A549 (cell line): ENCODE data around the gene C10orf67. TPM values are rescaled to one million over a fixed set of nuclear protein-coding genes. Genes with fewer than 3 reads are reported as not detected.

Experiments
- ATAC-seq, 2 experiments: fragments of 200-7000 bp in 1 of 2; fragments of >200 bp in 1 of 2; cut with Nextera tagmentation in 1 of 2; cut with Tn5 transposase in 1 of 2; 3 replicates each; pipeline versions ENCODE4 v1.8.0 to v1.9.1; 2018 to 2020; ENCODE audit warnings: mild to moderate bottlenecking in 1 of 2, moderate library complexity in 1 of 2
- CTCF ChIA-PET: fragments of 300-600 bp; sonication (Branson Sonifier 250); formaldehyde crosslinking; extraction: SDS; loops from one replicate; lab custom pipeline; 2021; ENCODE audit warnings: antibody characterized with exemption, inconsistent platforms; lab: Yijun Ruan, JAX
- POLR2A ChIA-PET: fragments of 350-600 bp; formaldehyde crosslinking; extraction: SDS; loops from one replicate; lab custom pipeline; 2021; ENCODE audit warnings: antibody characterized with exemption, inconsistent platforms; lab: Yijun Ruan, JAX
- DNase-seq, 2 experiments: peaks; one replicate each; pipeline versions ENCODE4 v3.0.0 to v3.0.0-alpha.2; 2011 to 2016; ENCODE audit warnings: low read depth in 1 of 2, low spot score in 1 of 2
- FAIRE-seq: peaks from 2 replicates; lab custom pipeline; 2011; peaks lifted over from hg19 to GRCh38; lab: Jason Lieb, UNC
- H3K27ac ChIP-seq, 2 experiments: fragments of >200 bp; sonication (Bioruptor Twin); formaldehyde crosslinking; 3 replicates each; pipeline ENCODE4 v1.5.1; 2016 to 2017
- H3K4me1 ChIP-seq: fragments of >200 bp; sonication (Bioruptor Twin); formaldehyde crosslinking; 3 replicates; pipeline ENCODE4 v1.6.1; 2016
- H3K4me2 ChIP-seq: fragments of >200 bp; sonication (Bioruptor Twin); formaldehyde crosslinking; 3 replicates; pipeline ENCODE4 v1.6.1; 2016
- H3K4me3 ChIP-seq: fragments of >200 bp; sonication (Bioruptor Twin); formaldehyde crosslinking; 3 replicates; pipeline ENCODE4 v1.5.1; 2016
- H3K9me3 ChIP-seq: fragments of >200 bp; sonication (Bioruptor Twin); formaldehyde crosslinking; 3 replicates; pipeline ENCODE4 v1.6.1; 2016
- BCL3 ChIP-seq: fragments of >200 bp; sonication (Bioruptor Twin); formaldehyde crosslinking; IDR thresholded peaks from 3 replicates; pipeline ENCODE4 v1.6.1; 2016
- BHLHE40 ChIP-seq: IDR thresholded peaks from 2 replicates; pipeline ENCODE4 v1.6.1; 2012; ENCODE audit warnings: low read depth, low read length, inconsistent platforms
- CBX2 ChIP-seq: fragments of 200-600 bp; sonication (generic); IDR thresholded peaks from 2 replicates; pipeline ENCODE4 v1.6.1; 2016; ENCODE audit warnings: low read depth, mild to moderate bottlenecking, borderline replicate concordance
- CHD2 ChIP-seq: fragments of 150-350 bp; IDR thresholded peaks from 2 replicates; pipeline ENCODE4 v1.6.1; 2014; ENCODE audit warnings: low read length; ENCODE audit not compliant: partially characterized antibody
- FOSB ChIP-seq: fragments of 250-450 bp; sonication (Bioruptor Pico); IDR thresholded peaks from 2 replicates; pipeline ENCODE4 v1.5.0; 2020; ENCODE audit warnings: mild to moderate bottlenecking, moderate library complexity
- HDAC2 ChIP-seq: fragments of 200-600 bp; sonication (generic); IDR thresholded peaks from 2 replicates; pipeline ENCODE4 v1.6.1; 2016
- HEYL ChIP-seq: fragments of 250-450 bp; sonication (Bioruptor Pico); IDR thresholded peaks from 2 replicates; pipeline ENCODE4 v1.8.0; 2021; ENCODE audit warnings: mild to moderate bottlenecking, moderate library complexity
- HOXB13 ChIP-seq: fragments of 250-450 bp; sonication (Bioruptor Pico); IDR thresholded peaks from 2 replicates; pipeline ENCODE4 v1.5.0; 2020; ENCODE audit warnings: low read depth, mild to moderate bottlenecking, moderate library complexity
- HOXB5 ChIP-seq: fragments of 250-450 bp; sonication (Bioruptor Pico); IDR thresholded peaks from 2 replicates; pipeline ENCODE4 v1.5.0; 2020; ENCODE audit warnings: mild to moderate bottlenecking, moderate library complexity
- JUN ChIP-seq, 2 experiments: fragments of >200 bp; sonication (Bioruptor Twin); formaldehyde crosslinking; IDR thresholded peaks; 2 replicates in 1 of 2; 3 replicates in 1 of 2; pipeline ENCODE4 v1.6.1; 2016 to 2017
- KDM1A ChIP-seq: fragments of 200-600 bp; sonication (generic); IDR thresholded peaks from 2 replicates; pipeline ENCODE4 v1.6.1; 2016; ENCODE audit warnings: low read depth, mild to moderate bottlenecking
- MAFK ChIP-seq: fragments of 450-650 bp; IDR thresholded peaks from 2 replicates; pipeline ENCODE4 v1.6.1; 2014; ENCODE audit not compliant: partially characterized antibody
- MAX ChIP-seq: IDR thresholded peaks from 2 replicates; pipeline ENCODE4 v1.6.1; 2012
- MYC ChIP-seq: IDR thresholded peaks from 2 replicates; pipeline ENCODE4 v1.6.1; 2012; ENCODE audit warnings: mild to moderate bottlenecking, inconsistent platforms, low read length, improper control_type of control experiment, borderline replicate concordance
- NR3C1 ChIP-seq: fragments of >200 bp; sonication (Bioruptor Twin); formaldehyde crosslinking; IDR thresholded peaks from 3 replicates; pipeline ENCODE4 v1.6.1; 2017
- PHF8 ChIP-seq: fragments of 200-600 bp; sonication (generic); IDR thresholded peaks from 2 replicates; pipeline ENCODE4 v1.6.1; 2016; ENCODE audit warnings: low read depth, mild to moderate bottlenecking, antibody characterized with exemption, moderate library complexity, borderline replicate concordance
- POLR2A ChIP-seq: IDR thresholded peaks from 2 replicates; pipeline ENCODE4 v1.6.1; 2012; ENCODE audit warnings: mild to moderate bottlenecking, low read length
- POLR2AphosphoS2 ChIP-seq: conservative IDR thresholded peaks from 2 replicates; pipeline ENCODE4 v1.6.1; 2012; ENCODE audit warnings: low read length, improper control_type of control experiment, inconsistent platforms
- RAD21 ChIP-seq, 2 experiments: fragments of >200 bp in 1 of 2; sonication (Bioruptor Twin) in 1 of 2; formaldehyde crosslinking in 1 of 2; IDR thresholded peaks in 1 of 2; conservative IDR thresholded peaks in 1 of 2; 2 replicates in 1 of 2; 3 replicates in 1 of 2; pipeline ENCODE4 v1.6.1; 2012 to 2018; ENCODE audit warnings: inconsistent platforms in 1 of 2
- SMC3 ChIP-seq: fragments of >200 bp; sonication (Bioruptor Twin); formaldehyde crosslinking; IDR thresholded peaks from 3 replicates; pipeline ENCODE4 v1.6.1; 2018; ENCODE audit warnings: inconsistent platforms
- ZC3H11A ChIP-seq: fragments of 450-650 bp; IDR thresholded peaks from 2 replicates; pipeline ENCODE4 v1.6.1; 2014; ENCODE audit warnings: antibody characterized with exemption, mild to moderate bottlenecking
- ZFP36 ChIP-seq: fragments of 450-650 bp; IDR thresholded peaks from 2 replicates; pipeline ENCODE4 v1.6.1; 2014; ENCODE audit warnings: borderline replicate concordance; ENCODE audit not compliant: partially characterized antibody
- ZSCAN20 ChIP-seq: fragments of 250-450 bp; sonication (Bioruptor Pico); IDR thresholded peaks from 2 replicates; pipeline ENCODE4 v1.8.0; 2022; ENCODE audit warnings: mild to moderate bottlenecking, moderate library complexity
- WGBS: methylation state at CpG from one replicate; pipeline ENCODE4 v1.1.6; 2017; ENCODE audit errors: missing lambda C conversion rate; 5-methylcytosine and 5-hydroxymethylcytosine counted together
- polyA plus RNA-seq, 4 experiments: library from polyadenylated mRNA; depleted of rRNA in 3 of 4; stranded (reverse); fragments of >200 nt; fragmentation: RNase III in 1 of 4; extraction: RNeasy Plus Mini Kit Qiagen cat#74134 plus additional on column Dnase treatment in 1 of 4; gene quantifications; 2 replicates in 3 of 4; 3 replicates in 1 of 4; pipeline ENCODE4 v1.2.3, GENCODE V29; 2011 to 2017
- TF ChIP-seq, protein P1 (sequence below): fragments of >200 bp; sonication (Bioruptor Twin); formaldehyde crosslinking; IDR thresholded peaks from 3 replicates; pipeline ENCODE4 v1.5.1; 2016
- TF ChIP-seq, protein P2 (sequence below): fragments of 450-650 bp; IDR thresholded peaks from 2 replicates; pipeline ENCODE4 v1.6.1; 2014; ENCODE audit warnings: antibody characterized with exemption

C10orf67 gene
- polyA plus RNA-seq, 2 of the 4 experiments (the other 2 are of a cell fraction), result 0.06 to 0.09 TPM

GRCh38 chr10:23294638-23295247, 49.9 kb downstream of the C10orf67 start:
- Histone ChIP-seq H3K4me3 (no peak overlapping the region), H3K4me1 (no peaks in the 10 kb centered on the region), H3K9me3 (no peaks in the 10 kb centered on the region), H3K4me2 (no peak overlapping the region), H3K27ac (no peak overlapping the region)
- FAIRE-seq, result no peak
- POLR2A ChIA-PET, result no interaction called here
- WGBS, result 33% methylated on average over 5 of the region's 5 CpGs
- TF ChIP-seq CBX2 (no peak), SMC3 (peak; percentile 37; the same call in 2 of the 3 replicates), RAD21 (conservative IDR thresholded peaks at IDR 0.05 in 1 of 2, IDR thresholded peaks at IDR 0.05 in 1 of 2) (peak; percentile 40 to 52; a peak in 4 of 5 replicates), HOXB13 (CRISPR knock-in tag) (no peak), BCL3 (no peak), HDAC2 (no peak), FOSB (no peak), MAX (no peak)
- TF ChIP-seq, protein P1, sequence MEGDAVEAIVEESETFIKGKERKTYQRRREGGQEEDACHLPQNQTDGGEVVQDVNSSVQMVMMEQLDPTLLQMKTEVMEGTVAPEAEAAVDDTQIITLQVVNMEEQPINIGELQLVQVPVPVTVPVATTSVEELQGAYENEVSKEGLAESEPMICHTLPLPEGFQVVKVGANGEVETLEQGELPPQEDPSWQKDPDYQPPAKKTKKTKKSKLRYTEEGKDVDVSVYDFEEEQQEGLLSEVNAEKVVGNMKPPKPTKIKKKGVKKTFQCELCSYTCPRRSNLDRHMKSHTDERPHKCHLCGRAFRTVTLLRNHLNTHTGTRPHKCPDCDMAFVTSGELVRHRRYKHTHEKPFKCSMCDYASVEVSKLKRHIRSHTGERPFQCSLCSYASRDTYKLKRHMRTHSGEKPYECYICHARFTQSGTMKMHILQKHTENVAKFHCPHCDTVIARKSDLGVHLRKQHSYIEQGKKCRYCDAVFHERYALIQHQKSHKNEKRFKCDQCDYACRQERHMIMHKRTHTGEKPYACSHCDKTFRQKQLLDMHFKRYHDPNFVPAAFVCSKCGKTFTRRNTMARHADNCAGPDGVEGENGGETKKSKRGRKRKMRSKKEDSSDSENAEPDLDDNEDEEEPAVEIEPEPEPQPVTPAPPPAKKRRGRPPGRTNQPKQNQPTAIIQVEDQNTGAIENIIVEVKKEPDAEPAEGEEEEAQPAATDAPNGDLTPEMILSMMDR, result peak; percentile 53
- TF ChIP-seq, protein P2, sequence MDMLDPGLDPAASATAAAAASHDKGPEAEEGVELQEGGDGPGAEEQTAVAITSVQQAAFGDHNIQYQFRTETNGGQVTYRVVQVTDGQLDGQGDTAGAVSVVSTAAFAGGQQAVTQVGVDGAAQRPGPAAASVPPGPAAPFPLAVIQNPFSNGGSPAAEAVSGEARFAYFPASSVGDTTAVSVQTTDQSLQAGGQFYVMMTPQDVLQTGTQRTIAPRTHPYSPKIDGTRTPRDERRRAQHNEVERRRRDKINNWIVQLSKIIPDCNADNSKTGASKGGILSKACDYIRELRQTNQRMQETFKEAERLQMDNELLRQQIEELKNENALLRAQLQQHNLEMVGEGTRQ, result no peak
- DNase-seq, result no peak
- CTCF ChIA-PET, result interaction anchor here (0.9 to 5.7 kb wide), 26 partner anchors 9 to 902 kb away, joined by 3 to 78 read pairs (median 4); no protein-coding TSS in a partner anchor
- ATAC-seq, result no peak

DNA sequence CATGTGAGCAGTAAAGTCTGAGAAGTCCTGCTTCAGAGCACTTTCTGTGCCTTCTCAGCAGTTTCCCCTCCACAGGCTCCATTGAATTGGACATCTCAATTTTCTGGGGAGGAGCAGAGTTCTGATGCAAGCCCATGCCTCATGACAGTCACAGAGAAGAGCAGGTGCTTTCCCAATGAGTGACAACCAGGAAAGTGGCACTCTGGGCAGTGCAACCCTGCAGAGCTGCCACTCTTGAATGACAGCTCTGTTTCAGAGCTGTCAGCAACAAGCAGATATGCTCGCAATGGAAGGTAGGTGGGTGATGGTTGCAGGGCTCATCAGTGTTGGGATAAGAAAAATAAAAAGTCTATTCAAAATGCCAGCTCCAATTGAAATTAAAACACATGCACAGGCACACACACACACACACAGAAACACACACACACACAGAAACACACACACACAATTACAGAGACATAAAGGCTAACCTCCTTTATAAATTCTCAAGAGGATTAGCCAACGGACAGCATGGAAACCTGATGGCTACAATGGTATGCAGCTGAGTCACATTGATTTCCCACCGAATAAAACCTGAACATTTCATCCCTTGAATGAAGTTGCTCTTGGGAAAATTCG, 50.5 kb downstream of the C10orf67 start:
- Histone ChIP-seq H3K27ac (no peak overlapping the region), H3K9me3 (no peaks in the 10 kb centered on the region), H3K4me3 (no peak overlapping the region), H3K4me1 (no peaks in the 10 kb centered on the region), H3K4me2 (no peak overlapping the region)
- TF ChIP-seq POLR2AphosphoS2, result no peak
- TF ChIP-seq, protein P1, result no peak
- TF ChIP-seq HOXB13 (CRISPR knock-in tag), result no peak
- TF ChIP-seq HEYL (CRISPR knock-in tag), result no peak
- TF ChIP-seq PHF8, result no peak
- TF ChIP-seq, protein P2, result no peak
- no peak for TF ChIP-seq CHD2
- no peak for TF ChIP-seq FOSB
- no peak for TF ChIP-seq HOXB5
- no peak for TF ChIP-seq HDAC2
- no peak for TF ChIP-seq ZC3H11A
- TF ChIP-seq MAFK, result no peak
- TF ChIP-seq POLR2A, result no peak
- TF ChIP-seq NR3C1, result no peak
- TF ChIP-seq ZSCAN20 (CRISPR knock-in tag), result no peak
- no peak for TF ChIP-seq ZFP36
- no peak for TF ChIP-seq JUN (IDR thresholded peaks at IDR 0.05)
- TF ChIP-seq BHLHE40, result no peak
- TF ChIP-seq KDM1A, result no peak
- TF ChIP-seq MYC, result no peak
- no peak for FAIRE-seq
- POLR2A ChIA-PET, result no interaction called here
- 14% methylated on average over 4 of the region's 4 CpGs for WGBS
- ATAC-seq, result no peak
- DNase-seq, result no peak
- CTCF ChIA-PET, result interaction anchor here (0.6 to 5.7 kb wide), 27 partner anchors 9 to 903 kb away, joined by 3 to 78 read pairs (median 4); no protein-coding TSS in a partner anchor
